HepG2 (cell line): ENCODE results near the gene MFAP3L. TPM values are rescaled to one million over a fixed set of nuclear protein-coding genes. Genes with fewer than 3 reads are reported as not detected.

Experiments
- E2F2 ChIP-seq: sonication (generic); formaldehyde crosslinking; IDR thresholded peaks from 2 replicates; pipeline ENCODE4 v1.4.0; 2020; ENCODE audit warnings: missing genetic modification reagents, borderline replicate concordance
- EEA1 ChIP-seq: sonication (generic); formaldehyde crosslinking; IDR thresholded peaks from 2 replicates; pipeline ENCODE4 v1.5.1; 2020; ENCODE audit warnings: mild to moderate bottlenecking, missing genetic modification reagents, borderline replicate concordance
- ERF ChIP-seq: IDR thresholded peaks from 2 replicates; pipeline ENCODE4 v1.6.1; 2018; ENCODE audit warnings: missing biosample characterization, missing genetic modification reagents
- FOXO1 ChIP-seq: sonication (generic); formaldehyde crosslinking; IDR thresholded peaks from 2 replicates; pipeline ENCODE4 v1.4.0; 2020; ENCODE audit warnings: missing genetic modification reagents
- HNRNPUL1 ChIP-seq: fragments of 200-400 bp; formaldehyde crosslinking; IDR thresholded peaks from 2 replicates; pipeline ENCODE4 v1.6.1; 2017; ENCODE audit warnings: low read depth, mild to moderate bottlenecking, low read length, moderate library complexity
- KLF13 ChIP-seq: sonication (generic); formaldehyde crosslinking; IDR thresholded peaks from 2 replicates; pipeline ENCODE4 v1.4.0; 2020; ENCODE audit warnings: mild to moderate bottlenecking, missing genetic modification reagents
- KLF15 ChIP-seq: sonication (generic); formaldehyde crosslinking; IDR thresholded peaks from 2 replicates; pipeline ENCODE4 v1.8.1; 2023; ENCODE audit warnings: borderline replicate concordance, mild to moderate bottlenecking, inconsistent platforms, missing genetic modification reagents, mixed read lengths
- SKI ChIP-seq: fragments of 450-650 bp; IDR thresholded peaks from one replicate; pipeline ENCODE4 v1.6.1; 2018; ENCODE audit warnings: mild to moderate bottlenecking; ENCODE audit not compliant: partially characterized antibody
- SMAD9 ChIP-seq: sonication (generic); formaldehyde crosslinking; IDR thresholded peaks from 2 replicates; pipeline ENCODE4 v1.5.1; 2020; ENCODE audit warnings: mild to moderate bottlenecking, missing genetic modification reagents
- USF2 ChIP-seq, 2 experiments: sonication (generic) in 1 of 2; formaldehyde crosslinking in 1 of 2; IDR thresholded peaks; 2 replicates each; pipeline versions ENCODE4 v1.5.1 to v1.6.1; 2011 to 2020; ENCODE audit warnings: borderline replicate concordance in 1 of 2, low read depth in 1 of 2, low read length in 1 of 2, mild to moderate bottlenecking in 1 of 2, missing genetic modification reagents in 1 of 2, moderate library complexity in 1 of 2
- WIZ ChIP-seq: sonication (generic); formaldehyde crosslinking; IDR thresholded peaks from 2 replicates; pipeline ENCODE4 v1.5.1; 2020; ENCODE audit warnings: mild to moderate bottlenecking, missing genetic modification reagents
- XBP1 ChIP-seq: sonication (generic); formaldehyde crosslinking; IDR thresholded peaks from 2 replicates; pipeline ENCODE4 v1.5.0; 2020; ENCODE audit warnings: missing genetic modification reagents
- ZBTB42 ChIP-seq: sonication (generic); formaldehyde crosslinking; IDR thresholded peaks from 2 replicates; pipeline ENCODE4 v1.5.0; 2020; ENCODE audit warnings: mild to moderate bottlenecking, missing genetic modification reagents
- ZBTB7A ChIP-seq: sonication (generic); formaldehyde crosslinking; IDR thresholded peaks from 2 replicates; pipeline ENCODE4 v1.8.0; 2022; ENCODE audit warnings: mild to moderate bottlenecking, missing genetic modification reagents
- ZBTB8A ChIP-seq: sonication (generic); formaldehyde crosslinking; IDR thresholded peaks from 2 replicates; pipeline ENCODE4 v1.4.0; 2020; ENCODE audit warnings: mild to moderate bottlenecking, low read depth, missing genetic modification reagents, borderline replicate concordance
- ZFP36 ChIP-seq: fragments of 150-350 bp; IDR thresholded peaks from 2 replicates; pipeline ENCODE4 v1.6.1; 2018; ENCODE audit warnings: borderline replicate concordance, low read length, low read depth; ENCODE audit not compliant: partially characterized antibody
- ZHX1 ChIP-seq: sonication (generic); formaldehyde crosslinking; IDR thresholded peaks from 2 replicates; pipeline ENCODE4 v1.8.1; 2022; ENCODE audit warnings: low read depth, mild to moderate bottlenecking, missing genetic modification reagents
- ZMAT3 ChIP-seq: sonication (generic); formaldehyde crosslinking; conservative IDR thresholded peaks from 2 replicates; pipeline ENCODE4 v1.7.0; 2021; ENCODE audit warnings: missing genetic modification reagents
- ZMYM4 ChIP-seq: sonication (generic); formaldehyde crosslinking; IDR thresholded peaks from 2 replicates; pipeline ENCODE4 v1.8.1; 2023; ENCODE audit warnings: mild to moderate bottlenecking, missing genetic modification reagents
- ZNF549 ChIP-seq: sonication (generic); formaldehyde crosslinking; IDR thresholded peaks from 2 replicates; pipeline ENCODE4 v1.5.0; 2020; ENCODE audit warnings: missing genetic modification reagents
- ZNF737 ChIP-seq: sonication (generic); formaldehyde crosslinking; IDR thresholded peaks from 2 replicates; pipeline ENCODE4 v1.5.0; 2020; ENCODE audit warnings: missing genetic modification reagents, mild to moderate bottlenecking, borderline replicate concordance
- ZNF749 ChIP-seq: sonication (generic); formaldehyde crosslinking; IDR thresholded peaks from 2 replicates; pipeline ENCODE4 v1.8.0; 2022; ENCODE audit warnings: mild to moderate bottlenecking, missing genetic modification reagents, moderate library complexity, borderline replicate concordance
- ZSCAN12 ChIP-seq: sonication (generic); formaldehyde crosslinking; IDR thresholded peaks from 2 replicates; pipeline ENCODE4 v1.9.0; 2021; ENCODE audit warnings: mild to moderate bottlenecking, missing genetic modification reagents
- ZSCAN30 ChIP-seq: sonication (generic); formaldehyde crosslinking; IDR thresholded peaks from 2 replicates; pipeline ENCODE4 v1.5.0; 2020; ENCODE audit warnings: mild to moderate bottlenecking, missing genetic modification reagents
- polyA plus RNA-seq, 8 experiments: library from polyadenylated mRNA; depleted of rRNA in 3 of 8; stranded (reverse) in 7 of 8; unstranded in 1 of 8; fragments of >200 nt; fragmentation: Illumina TruSeq in 4 of 8; extraction: Trizol in 4 of 8; gene quantifications; 2 replicates each; pipeline versions ENCODE4 v1.2.1 to v1.2.3, GENCODE V29; 2011 to 2016; ENCODE audit warnings: low read depth in 4 of 8, missing spikeins in 1 of 8, mixed read lengths in 1 of 8; ENCODE audit not compliant: insufficient read depth in 1 of 8
- total RNA-seq, 5 experiments: library from RNA; depleted of rRNA; stranded (reverse); fragments of >200 nt; fragmentation: Illumina TruSeq; extraction: Trizol; gene quantifications; 2 replicates each; pipeline ENCODE4 v1.2.3, GENCODE V29; 2016; ENCODE audit warnings: low read depth in 1 of 5

MFAP3L gene
- total and polyA plus RNA-seq, 2 of the 13 experiments (the other 11 are each of a cell fraction or from before 2014, with no cell fraction given): 1.5 to 3.6 TPM

- 0 out of 2 replicates have a peak, but pooled peaks have one; percentile 62 for TF ChIP-seq ZBTB42
- peak; percentile 84 for TF ChIP-seq SKI
- TF ChIP-seq HNRNPUL1: no peak
- peak; percentile 74; the same call in 1 of the 2 replicates for TF ChIP-seq ZBTB7A (CRISPR knock-in tag)
- TF ChIP-seq ZHX1 (CRISPR knock-in tag): peak; percentile 91
- peak; percentile 89 for TF ChIP-seq ZMYM4 (CRISPR knock-in tag)
- TF ChIP-seq XBP1: no peak
- no peak for TF ChIP-seq USF2 (IDR thresholded peaks at IDR 0.05; ENCODE audit: low read depth, low read length)
- no peak for TF ChIP-seq USF2 (CRISPR knock-in tag; IDR thresholded peaks at IDR 0.05; ENCODE audit: borderline replicate concordance)
- peak; percentile 67; the same call in 1 of the 2 replicates for TF ChIP-seq WIZ (CRISPR knock-in tag)
- TF ChIP-seq ZSCAN30 (CRISPR knock-in tag): no peak
- TF ChIP-seq ZNF737 (CRISPR knock-in tag): no peak
- peak; percentile 74; the same call in 1 of the 2 replicates for TF ChIP-seq ERF (CRISPR knock-in tag)
- TF ChIP-seq ZNF549 (CRISPR knock-in tag): no peak
- TF ChIP-seq EEA1 (CRISPR knock-in tag): peak; percentile 54; the same call in 1 of the 2 replicates
- TF ChIP-seq KLF15 (CRISPR knock-in tag): peak; percentile 86; the same call in 1 of the 2 replicates
- no peak; the same call in 1 of the 2 replicates for TF ChIP-seq ZSCAN12 (CRISPR knock-in tag)
- TF ChIP-seq FOXO1 (CRISPR knock-in tag): no peak
- TF ChIP-seq SMAD9 (CRISPR knock-in tag): peak; percentile 90
- no peak for TF ChIP-seq E2F2
- TF ChIP-seq KLF13: 0 out of 2 replicates have a peak, but pooled peaks have one; percentile 33
- no peak for TF ChIP-seq ZBTB8A (CRISPR knock-in tag)
- TF ChIP-seq ZNF749 (CRISPR knock-in tag): peak; percentile 95; the same call in 1 of the 2 replicates
- no peak for TF ChIP-seq ZFP36
- peak; percentile 74; the same call in 1 of the 2 replicates for TF ChIP-seq ZMAT3
Observed at GRCh38 chr4:170027181-170027829, 1.1 kb upstream of the MFAP3L start (continued).
